MM.1S (cell line): Measurements from ENCODE around the gene LRRTM2.
"Not testable (repeated sequence)": the region's sequence is repeated elsewhere in the genome, so short reads cannot be mapped to it uniquely, and the experiment has no call there.

Source experiments
- DNase-seq: peaks from one replicate; pipeline ENCODE4 v3.0.0-alpha.2; 2015
- H2AFZ ChIP-seq: fragments of 300-600 bp; sonication (generic); 2 replicates; pipeline ENCODE4 v1.6.0; 2016; ENCODE audit warnings: antibody characterized with exemption, low read length
- H3F3A ChIP-seq: fragments of 300-600 bp; sonication (generic); 2 replicates; pipeline ENCODE4 v1.6.1; 2016; ENCODE audit warnings: mild to moderate bottlenecking, antibody characterized with exemption, low read length, moderate library complexity, mixed read lengths; ENCODE audit not compliant: insufficient read depth
- H3K27ac ChIP-seq: fragments of 300-600 bp; sonication (generic); 2 replicates; pipeline ENCODE4 v1.5.1; 2016; ENCODE audit warnings: mild to moderate bottlenecking, low read length
- H3K27me3 ChIP-seq: fragments of 300-600 bp; sonication (generic); replicated peaks from 2 replicates; pipeline ENCODE4 v1.6.0; 2016; ENCODE audit warnings: low read length; ENCODE audit not compliant: insufficient read depth
- H3K36me3 ChIP-seq: fragments of 300-600 bp; sonication (generic); replicated peaks from 2 replicates; pipeline ENCODE4 v1.6.1; 2016; ENCODE audit warnings: mild to moderate bottlenecking, low read length, mixed read lengths; ENCODE audit not compliant: insufficient read depth
- H3K4me1 ChIP-seq: fragments of 300-600 bp; sonication (generic); 2 replicates; pipeline ENCODE4 v1.6.1; 2016; ENCODE audit warnings: low read length, mixed read lengths
- H3K4me2 ChIP-seq: fragments of 300-600 bp; sonication (generic); 2 replicates; pipeline ENCODE4 v1.6.0; 2016; ENCODE audit warnings: low read depth, low read length
- H3K4me3 ChIP-seq: fragments of 300-600 bp; sonication (generic); 2 replicates; pipeline ENCODE4 v1.5.1; 2016; ENCODE audit warnings: low read length, mixed read lengths
- H3K79me2 ChIP-seq: fragments of 300-600 bp; sonication (generic); 2 replicates; pipeline ENCODE4 v1.6.1; 2016; ENCODE audit warnings: mixed run types, low read length, mixed read lengths
- H3K9ac ChIP-seq: fragments of 300-600 bp; sonication (generic); 2 replicates; pipeline ENCODE4 v1.6.1; 2016; ENCODE audit warnings: low read length, mixed read lengths
- H3K9me2 ChIP-seq: fragments of 300-600 bp; sonication (generic); replicated peaks from 2 replicates; pipeline ENCODE4 v1.6.1; 2016; ENCODE audit warnings: mild to moderate bottlenecking, low read length, mixed read lengths; ENCODE audit not compliant: insufficient read depth
- H3K9me3 ChIP-seq: fragments of 300-600 bp; sonication (generic); replicated peaks from 2 replicates; pipeline ENCODE4 v1.6.1; 2016; ENCODE audit warnings: mild to moderate bottlenecking, low read length, mixed read lengths; ENCODE audit not compliant: insufficient read depth
- H4K20me1 ChIP-seq: fragments of 300-600 bp; sonication (generic); 2 replicates; pipeline ENCODE4 v1.6.1; 2016; ENCODE audit warnings: mild to moderate bottlenecking, low read length, moderate library complexity, mixed read lengths; ENCODE audit not compliant: insufficient read depth
- EZH2 ChIP-seq: fragments of 300-600 bp; sonication (generic); optimal IDR thresholded peaks from 2 replicates; pipeline ENCODE3; 2017; ENCODE audit warnings: low read depth, mild to moderate bottlenecking, antibody characterized with exemption, low read length, mixed read lengths
- EZH2phosphoT487 ChIP-seq: fragments of 300-600 bp; sonication (generic); IDR thresholded peaks from 2 replicates; pipeline ENCODE4 v1.6.1; 2018; ENCODE audit warnings: antibody characterized with exemption, low read length
- TF ChIP-seq, protein P1 (sequence below): fragments of 300-600 bp; sonication (generic); IDR thresholded peaks from 2 replicates; pipeline ENCODE4 v1.5.1; 2016; ENCODE audit warnings: antibody characterized with exemption, low read length, mixed read lengths

Gene LRRTM2

DNA sequence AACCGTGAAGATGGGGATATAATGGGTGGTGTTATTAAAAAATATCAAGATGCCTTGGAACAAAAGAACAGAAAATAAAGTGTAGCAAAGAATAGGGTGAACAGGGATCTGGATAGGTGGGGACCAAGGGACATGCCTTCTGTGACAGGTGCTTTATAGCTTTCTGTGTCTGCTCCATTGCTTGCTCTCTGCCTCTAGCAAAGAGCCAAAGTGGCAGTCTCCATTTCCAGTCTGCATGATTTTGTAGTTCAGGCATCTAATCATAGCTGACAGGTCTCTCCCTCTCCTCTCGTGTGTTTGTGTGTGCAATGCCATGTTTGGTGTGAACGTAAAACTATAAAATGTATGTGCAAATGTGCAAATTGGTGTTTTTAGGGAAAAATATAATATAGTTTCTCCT is 35.0 kb downstream of the LRRTM2 start:
- Histone ChIP-seq H3K4me3 (no peak overlapping the region), H3K36me3 (no peaks in the 10 kb centered on the region), H3K27ac (no peak overlapping the region), H3K9me3 (no peaks in the 10 kb centered on the region), H3K79me2 (peaks cover 21% of the 10 kb centered on the region), H3K27me3 (no peaks in the 10 kb centered on the region), H3K9me2 (no peaks in the 10 kb centered on the region), H2AFZ (no peak overlapping the region), H3F3A (no peaks in the 10 kb centered on the region), H3K4me1 (peaks cover 13% of the 10 kb centered on the region; the same call in 1 of the 2 replicates), H4K20me1 (no peaks in the 10 kb centered on the region), H3K4me2 (no peak overlapping the region), H3K9ac (no peak overlapping the region)
- TF ChIP-seq EZH2 (no peak), EZH2phosphoT487 (no peak)
- TF ChIP-seq, protein P1, sequence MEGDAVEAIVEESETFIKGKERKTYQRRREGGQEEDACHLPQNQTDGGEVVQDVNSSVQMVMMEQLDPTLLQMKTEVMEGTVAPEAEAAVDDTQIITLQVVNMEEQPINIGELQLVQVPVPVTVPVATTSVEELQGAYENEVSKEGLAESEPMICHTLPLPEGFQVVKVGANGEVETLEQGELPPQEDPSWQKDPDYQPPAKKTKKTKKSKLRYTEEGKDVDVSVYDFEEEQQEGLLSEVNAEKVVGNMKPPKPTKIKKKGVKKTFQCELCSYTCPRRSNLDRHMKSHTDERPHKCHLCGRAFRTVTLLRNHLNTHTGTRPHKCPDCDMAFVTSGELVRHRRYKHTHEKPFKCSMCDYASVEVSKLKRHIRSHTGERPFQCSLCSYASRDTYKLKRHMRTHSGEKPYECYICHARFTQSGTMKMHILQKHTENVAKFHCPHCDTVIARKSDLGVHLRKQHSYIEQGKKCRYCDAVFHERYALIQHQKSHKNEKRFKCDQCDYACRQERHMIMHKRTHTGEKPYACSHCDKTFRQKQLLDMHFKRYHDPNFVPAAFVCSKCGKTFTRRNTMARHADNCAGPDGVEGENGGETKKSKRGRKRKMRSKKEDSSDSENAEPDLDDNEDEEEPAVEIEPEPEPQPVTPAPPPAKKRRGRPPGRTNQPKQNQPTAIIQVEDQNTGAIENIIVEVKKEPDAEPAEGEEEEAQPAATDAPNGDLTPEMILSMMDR, result no peak
- no peak for DNase-seq

DNA sequence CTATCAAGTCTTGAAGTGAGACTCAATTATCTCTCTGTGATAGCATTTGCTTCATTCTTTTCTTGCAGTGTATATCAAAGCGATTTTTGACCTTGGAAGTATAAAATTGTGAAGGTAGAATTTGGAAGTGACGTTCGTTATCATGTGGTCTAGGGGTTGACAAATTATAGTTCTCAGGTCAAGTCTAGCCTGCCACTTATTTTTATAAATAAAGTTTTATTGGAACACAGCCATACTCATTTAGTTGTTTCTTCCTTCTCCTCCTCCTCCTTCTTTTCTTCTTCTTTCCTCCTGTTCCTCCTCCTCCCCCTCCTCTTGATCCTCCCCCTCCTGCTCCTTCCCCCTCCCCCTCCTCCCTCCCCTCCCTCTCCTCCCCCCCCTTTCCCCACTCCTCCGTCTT is 38.0 kb downstream of the LRRTM2 start:
- DNase-seq, result no peak

DNA sequence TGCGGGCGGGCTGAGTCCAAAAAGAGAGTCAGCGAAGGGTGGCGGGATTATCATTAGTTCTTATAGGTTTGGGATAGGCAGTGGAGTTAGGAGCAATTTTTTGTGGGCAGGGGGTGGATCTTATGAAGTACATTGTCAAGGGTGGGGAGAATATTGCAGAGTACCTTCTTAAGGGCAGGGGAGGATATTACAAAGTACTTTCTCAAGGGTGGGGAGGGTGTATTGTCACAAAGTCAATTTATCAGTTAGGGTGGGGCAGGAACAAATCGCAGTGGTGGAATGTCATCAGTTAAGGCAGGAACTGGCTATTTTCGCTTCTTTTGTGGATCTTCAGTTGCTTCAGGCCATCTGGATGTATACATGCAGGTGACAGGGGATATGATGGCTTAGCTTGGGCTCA is 40.3 kb downstream of the LRRTM2 start:
- H4K20me1 ChIP-seq, H3K36me3 ChIP-seq, H3K9me2 ChIP-seq, H3K27me3 ChIP-seq, H3K27ac ChIP-seq, H3F3A ChIP-seq, H3K4me2 ChIP-seq, H2AFZ ChIP-seq, H3K9me3 ChIP-seq, H3K9ac ChIP-seq, DNase-seq, H3K4me3 ChIP-seq: not testable (repeated sequence)
- Histone ChIP-seq H3K79me2 (peaks cover 14% of the 10 kb centered on the region; the same call in 1 of the 2 replicates), H3K4me1 (peaks cover 14% of the 10 kb centered on the region)

More for the DNA sequence above, 38.0 kb downstream of the LRRTM2 start:
- no peak for TF ChIP-seq EZH2
- TF ChIP-seq EZH2phosphoT487, result no peak
- TF ChIP-seq, protein P1, result no peak
- no peak overlapping the region for H3K4me3 ChIP-seq
- H3F3A ChIP-seq, result no peaks in the 10 kb centered on the region
- no peak overlapping the region for H3K9ac ChIP-seq
- H2AFZ ChIP-seq, result no peak overlapping the region
- H3K79me2 ChIP-seq, result peaks cover 18% of the 10 kb centered on the region; the same call in 1 of the 2 replicates
- H3K4me2 ChIP-seq, result no peak overlapping the region
- H3K9me3 ChIP-seq, result no peaks in the 10 kb centered on the region
- H3K9me2 ChIP-seq, result no peaks in the 10 kb centered on the region
- no peak overlapping the region for H3K27ac ChIP-seq
- no peaks in the 10 kb centered on the region for H4K20me1 ChIP-seq
- no peaks in the 10 kb centered on the region for H3K27me3 ChIP-seq
- no peaks in the 10 kb centered on the region for H3K36me3 ChIP-seq
- H3K4me1 ChIP-seq, result peaks cover 5% of the 10 kb centered on the region

DNA sequence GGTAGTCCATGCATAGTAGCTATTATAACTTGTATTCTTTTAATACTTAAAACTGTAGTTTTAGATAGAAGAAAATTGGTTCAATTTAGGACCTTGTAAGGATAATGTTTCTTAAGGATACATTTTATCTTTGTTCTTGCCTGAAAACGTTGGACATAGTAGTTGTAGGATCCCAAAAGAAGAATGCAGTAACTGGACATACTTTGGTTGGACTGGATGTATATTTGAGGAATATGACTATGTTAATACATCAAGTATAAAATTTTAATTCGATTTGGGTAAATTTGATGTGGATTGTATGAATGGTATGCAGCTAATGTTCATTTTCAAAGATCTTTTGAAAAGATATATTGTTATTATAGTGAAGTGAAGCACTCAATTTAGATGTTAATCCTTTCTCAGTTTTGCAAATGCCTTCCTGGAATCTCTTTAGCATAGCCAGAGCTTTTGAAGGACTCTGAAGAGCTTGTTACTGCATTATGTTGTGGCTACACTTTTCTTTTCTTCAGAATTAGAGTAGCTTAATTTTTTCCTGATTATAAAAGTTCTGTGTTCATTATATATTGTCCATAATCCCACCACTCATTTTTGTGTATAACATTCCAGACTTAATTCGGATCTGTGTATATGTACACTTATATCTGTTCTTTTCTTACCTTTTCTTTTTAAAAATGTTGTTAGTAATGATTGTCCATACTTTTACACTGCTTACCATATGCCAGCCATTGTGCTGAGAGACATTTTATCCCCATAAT is 41.2 kb downstream of the LRRTM2 start:
- no peaks in the 10 kb centered on the region for H4K20me1 ChIP-seq
- no peak overlapping the region for H3K4me3 ChIP-seq

More for the DNA sequence above, 41.2 kb downstream of the LRRTM2 start:
- no peak overlapping the region for H2AFZ ChIP-seq
- H3K4me1 ChIP-seq, result peaks cover 10% of the 10 kb centered on the region
- no peaks in the 10 kb centered on the region for H3K36me3 ChIP-seq
- H3F3A ChIP-seq, result no peaks in the 10 kb centered on the region
- TF ChIP-seq, protein P1, result no peak
- TF ChIP-seq EZH2phosphoT487 (no peak), EZH2 (no peak)
- H3K27ac ChIP-seq, result no peak overlapping the region
- no peaks in the 10 kb centered on the region for H3K27me3 ChIP-seq
- no peaks in the 10 kb centered on the region for H3K9me2 ChIP-seq
- no peaks in the 10 kb centered on the region for H3K9me3 ChIP-seq
- H3K4me2 ChIP-seq, result no peak overlapping the region
- H3K9ac ChIP-seq, result no peak overlapping the region
- peaks cover 7% of the 10 kb centered on the region; the same call in 1 of the 2 replicates for H3K79me2 ChIP-seq
- no peak for DNase-seq
